Head of caudate nucleus (tissue), 42 donors: ENCODE measurements around the gene SRPX.

Experiments
- DNase-seq, 42 donors: peaks; one replicate each; pipeline versions ENCODE4 v3.0.0 to v3.0.0-alpha.2; 2020 to 2021; ENCODE audit warnings: mixed read lengths in 7 of 42
- intact Hi-C: fragments of 100-400 bp; cut with DNase I; formaldehyde crosslinking; loops from one replicate; pipeline ENCODE4 v1.15.0; 2022

The SRPX gene

GRCh38 chrX:38154818-38155217 lies 65.9 kb downstream of the SRPX start:
- intact Hi-C loops, result no loop called here
- no peak for DNase-seq

GRCh38 chrX:38154340-38154739 lies 66.3 kb downstream of the SRPX start:
- no peak for DNase-seq
- intact Hi-C loops, result no loop called here

- intact Hi-C loops, result no loop called here
- no peak for DNase-seq
Measured at GRCh38 chrX:38151441-38151840, 69.2 kb downstream of the SRPX start.

- DNase-seq, result no peak
- intact Hi-C loops, result no loop called here
Measured at GRCh38 chrX:38150993-38151392, 69.7 kb downstream of the SRPX start.

GRCh38 chrX:38149016-38149415 lies 71.7 kb downstream of the SRPX start:
- intact Hi-C loops, result no loop called here
- no peak for DNase-seq

GRCh38 chrX:38142610-38143009 lies 78.1 kb downstream of the SRPX start:
- no peak for DNase-seq
- intact Hi-C loops, result no loop called here

- DNase-seq, result no peak
- intact Hi-C loops, result no loop called here
Measured at GRCh38 chrX:38138900-38139299, 81.8 kb downstream of the SRPX start.

GRCh38 chrX:38138157-38138891 lies 82.3 kb downstream of the SRPX start:
- no peak for DNase-seq
- intact Hi-C loops, result no loop called here

- no peak for DNase-seq
- intact Hi-C loops, result no loop called here
Measured at GRCh38 chrX:38129366-38129765, 91.3 kb downstream of the SRPX start.

- no peak for DNase-seq
- intact Hi-C loops, result no loop called here
Measured at GRCh38 chrX:38127961-38128360, 92.7 kb downstream of the SRPX start.

- no peak for DNase-seq
- intact Hi-C loops, result no loop called here
Measured at GRCh38 chrX:38126179-38126578, 94.5 kb downstream of the SRPX start.

GRCh38 chrX:38124000-38124399 lies 96.7 kb downstream of the SRPX start:
- DNase-seq, result no peak
- intact Hi-C loops, result no loop called here

- DNase-seq, result peak in 2 of 42 donors; percentile 9 to 38
- intact Hi-C loops, result no loop called here
Measured at GRCh38 chrX:38117485-38117884, 103.2 kb downstream of the SRPX start.

GRCh38 chrX:38116706-38117105 lies 104.0 kb downstream of the SRPX start:
- no peak for DNase-seq
- intact Hi-C loops, result no loop called here

GRCh38 chrX:38112566-38112965 lies 108.1 kb downstream of the SRPX start:
- intact Hi-C loops, result no loop called here
- DNase-seq, result no peak

- intact Hi-C loops, result no loop called here
Measured at GRCh38 chrX:38111196-38111595, 109.5 kb downstream of the SRPX start.

GRCh38 chrX:38110231-38110630 lies 110.4 kb downstream of the SRPX start:
- no peak for DNase-seq
- intact Hi-C loops, result no loop called here

More at GRCh38 chrX:38111196-38111595, 109.5 kb downstream of the SRPX start:
- no peak for DNase-seq

- intact Hi-C loops, result no loop called here
- no peak for DNase-seq
Measured at GRCh38 chrX:38109042-38109898, 111.4 kb downstream of the SRPX start.

- DNase-seq, result no peak
- intact Hi-C loops, result no loop called here
Measured at GRCh38 chrX:38108364-38108763, 112.3 kb downstream of the SRPX start.

- no peak for DNase-seq
- intact Hi-C loops, result no loop called here
Measured at GRCh38 chrX:38106991-38107655, 113.5 kb downstream of the SRPX start.
